WI38 (cell line): ENCODE data around the gene ZFHX3.

Experiments used
- H3K4me3 ChIP-seq: 2 replicates; pipeline ENCODE4 v1.5.1; 2011; ENCODE audit warnings: low read depth, mild to moderate bottlenecking, control low read depth, low read length
- TF ChIP-seq, protein P1 (sequence below): IDR thresholded peaks from 2 replicates; pipeline ENCODE4 v1.5.1; 2012; ENCODE audit warnings: low read depth, mild to moderate bottlenecking, control low read depth, low read length

The ZFHX3 gene

DNA sequence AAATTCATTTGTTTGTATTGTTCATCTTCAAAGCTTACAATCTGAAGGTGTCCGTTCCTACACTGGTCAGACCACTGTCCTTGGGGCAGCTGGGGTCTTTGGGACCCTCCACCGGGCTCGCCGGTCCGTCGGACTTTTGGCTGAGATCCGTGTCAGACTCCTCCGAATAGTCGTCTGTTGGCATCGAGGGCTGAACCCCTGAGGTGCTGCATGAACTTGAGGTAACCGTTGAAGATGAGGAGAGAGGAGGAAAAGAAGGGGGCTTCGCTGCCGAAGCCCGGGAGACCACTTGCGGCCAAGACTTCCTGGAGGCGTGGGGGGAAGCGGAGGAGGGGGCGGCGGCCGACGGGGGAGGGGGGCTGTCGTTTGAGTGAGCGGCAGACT is 260.8 kb downstream of the ZFHX3 start:
- peak overlapping the region; percentile 45 for H3K4me3 ChIP-seq
- TF ChIP-seq, protein P1, sequence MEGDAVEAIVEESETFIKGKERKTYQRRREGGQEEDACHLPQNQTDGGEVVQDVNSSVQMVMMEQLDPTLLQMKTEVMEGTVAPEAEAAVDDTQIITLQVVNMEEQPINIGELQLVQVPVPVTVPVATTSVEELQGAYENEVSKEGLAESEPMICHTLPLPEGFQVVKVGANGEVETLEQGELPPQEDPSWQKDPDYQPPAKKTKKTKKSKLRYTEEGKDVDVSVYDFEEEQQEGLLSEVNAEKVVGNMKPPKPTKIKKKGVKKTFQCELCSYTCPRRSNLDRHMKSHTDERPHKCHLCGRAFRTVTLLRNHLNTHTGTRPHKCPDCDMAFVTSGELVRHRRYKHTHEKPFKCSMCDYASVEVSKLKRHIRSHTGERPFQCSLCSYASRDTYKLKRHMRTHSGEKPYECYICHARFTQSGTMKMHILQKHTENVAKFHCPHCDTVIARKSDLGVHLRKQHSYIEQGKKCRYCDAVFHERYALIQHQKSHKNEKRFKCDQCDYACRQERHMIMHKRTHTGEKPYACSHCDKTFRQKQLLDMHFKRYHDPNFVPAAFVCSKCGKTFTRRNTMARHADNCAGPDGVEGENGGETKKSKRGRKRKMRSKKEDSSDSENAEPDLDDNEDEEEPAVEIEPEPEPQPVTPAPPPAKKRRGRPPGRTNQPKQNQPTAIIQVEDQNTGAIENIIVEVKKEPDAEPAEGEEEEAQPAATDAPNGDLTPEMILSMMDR = no peak

GRCh38 chr16:72786606-72787005 is 261.3 kb downstream of the ZFHX3 start:
- no peak overlapping the region for H3K4me3 ChIP-seq
- TF ChIP-seq, protein P1 = no peak

GRCh38 chr16:72785886-72786285 is 262.0 kb downstream of the ZFHX3 start:
- TF ChIP-seq, protein P1 = no peak

DNA sequence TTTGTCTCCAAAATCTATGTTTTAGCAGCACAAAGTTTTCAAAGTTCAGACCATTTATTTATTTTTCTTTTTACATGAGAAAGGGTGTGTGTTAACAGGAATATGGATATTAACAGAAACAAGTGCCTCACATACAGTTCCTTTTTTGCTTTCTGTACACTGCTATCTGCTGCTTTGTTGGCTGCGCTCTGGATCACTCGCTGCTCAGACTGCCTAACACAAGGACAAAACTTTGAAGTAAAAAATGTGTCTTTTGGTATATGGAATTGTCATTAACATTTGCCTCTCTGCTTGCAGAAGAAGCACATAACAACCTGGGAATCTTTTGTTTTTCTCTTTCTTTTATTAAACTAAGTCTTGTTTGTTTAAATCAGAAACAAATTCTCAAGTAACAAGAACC is 262.8 kb downstream of the ZFHX3 start:
- no peak overlapping the region for H3K4me3 ChIP-seq
- TF ChIP-seq, protein P1 = no peak

More at GRCh38 chr16:72785886-72786285, 262.0 kb downstream of the ZFHX3 start:
- peak overlapping the region; percentile 15; the same call in 1 of the 2 replicates for H3K4me3 ChIP-seq

DNA sequence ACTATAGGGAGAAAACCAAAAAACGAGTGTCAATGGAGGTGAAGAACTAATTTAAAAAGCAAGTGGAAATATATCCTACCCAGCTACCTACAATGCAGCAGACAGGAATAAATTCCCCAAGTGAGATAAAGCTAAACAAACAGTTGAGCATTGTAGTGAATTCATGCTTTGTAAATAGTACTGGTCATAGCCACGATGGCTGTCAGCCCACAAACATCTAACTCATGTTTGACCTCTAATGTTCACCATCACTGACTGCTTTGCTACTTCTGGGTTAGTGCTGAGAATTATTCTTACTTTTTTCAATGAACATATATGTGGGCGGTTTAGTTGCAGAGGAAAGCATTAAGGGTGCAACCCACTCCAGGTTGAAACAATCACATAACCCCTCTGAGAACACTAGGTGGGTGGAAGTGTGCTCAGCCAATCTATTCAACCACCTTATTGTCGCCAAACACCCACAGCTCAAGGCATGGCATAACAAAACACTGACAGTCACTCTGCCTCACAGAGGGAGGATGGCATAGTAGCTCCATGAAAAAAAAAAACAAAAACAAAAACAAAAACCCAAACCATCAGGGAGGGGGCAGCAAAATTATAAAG is 264.1 kb downstream of the ZFHX3 start:
- TF ChIP-seq, protein P1 = no peak

GRCh38 chr16:72769876-72770275 is 278.1 kb downstream of the ZFHX3 start:
- no peak overlapping the region for H3K4me3 ChIP-seq
- TF ChIP-seq, protein P1 = no peak

More for the DNA sequence above, 264.1 kb downstream of the ZFHX3 start:
- H3K4me3 ChIP-seq = no peak overlapping the region

GRCh38 chr16:72768591-72768990 is 279.3 kb downstream of the ZFHX3 start:
- no peak overlapping the region for H3K4me3 ChIP-seq
- TF ChIP-seq, protein P1 = no peak
